ENCODE measurements around the gene CDC42EP1.

Gene CDC42EP1

DNA sequence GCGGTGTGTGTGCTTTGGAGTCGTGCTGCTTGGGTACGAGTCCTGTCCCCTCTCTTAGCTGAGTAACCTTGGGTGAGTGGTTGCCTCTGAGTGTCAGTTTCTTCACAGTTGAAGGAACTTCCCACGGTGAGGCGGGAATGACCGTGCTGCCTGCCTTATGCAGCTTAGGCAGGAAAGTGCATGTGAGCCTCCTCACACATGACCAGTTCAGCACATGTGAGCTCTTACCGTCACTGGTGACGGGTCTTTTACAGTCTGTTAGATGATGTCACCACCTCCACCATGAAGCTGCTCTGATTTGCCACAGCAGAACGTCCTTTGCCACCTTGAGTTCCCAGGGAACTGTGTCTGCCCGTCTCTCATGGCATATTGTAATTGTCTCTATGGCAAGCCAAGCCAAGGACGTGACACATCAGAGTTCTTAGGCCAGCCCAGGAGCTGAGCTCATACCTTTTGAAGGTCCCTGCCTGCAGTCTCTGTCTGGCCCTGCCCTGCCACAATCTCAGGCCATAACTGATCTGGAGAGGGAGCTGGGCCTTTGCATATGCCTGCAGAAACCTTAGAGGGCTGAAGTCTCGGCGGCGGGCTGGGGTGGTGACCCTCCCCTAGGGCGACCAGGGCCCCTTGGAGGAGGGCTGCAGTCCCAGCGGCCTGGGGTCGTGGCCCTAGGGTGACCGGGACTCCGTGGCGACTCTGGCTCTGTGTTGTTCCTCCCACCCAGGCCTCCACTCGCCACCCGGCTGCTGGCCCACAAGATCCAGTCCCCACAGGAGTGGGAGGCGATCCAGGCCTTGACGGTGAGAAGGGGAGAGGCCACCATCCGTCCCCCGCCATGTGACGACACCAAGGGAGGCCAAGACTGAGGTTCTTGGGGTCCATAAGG is 56.2 kb downstream of the CDC42EP1 start:
- DNase-seq = no peak

DNA sequence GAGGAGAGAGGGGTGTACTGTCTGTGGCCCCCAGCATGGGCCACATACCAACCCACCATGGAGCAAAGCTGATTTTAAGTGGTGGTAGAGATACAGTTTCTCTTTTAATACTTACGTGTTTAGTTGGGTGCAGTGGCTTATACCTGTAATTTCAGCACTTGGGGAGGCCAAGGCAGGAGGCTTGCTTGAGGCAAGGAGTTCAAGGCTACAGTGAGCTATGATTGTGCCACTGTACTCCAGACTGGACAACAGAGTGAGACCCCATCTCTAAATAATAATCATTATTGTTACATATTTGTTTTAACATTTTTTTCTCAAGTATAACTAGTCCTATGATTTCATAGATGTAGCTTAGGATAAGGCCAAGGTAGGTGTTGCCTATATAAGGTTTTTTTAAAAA is 57.2 kb downstream of the CDC42EP1 start:
- DNase-seq = no peak

DNA sequence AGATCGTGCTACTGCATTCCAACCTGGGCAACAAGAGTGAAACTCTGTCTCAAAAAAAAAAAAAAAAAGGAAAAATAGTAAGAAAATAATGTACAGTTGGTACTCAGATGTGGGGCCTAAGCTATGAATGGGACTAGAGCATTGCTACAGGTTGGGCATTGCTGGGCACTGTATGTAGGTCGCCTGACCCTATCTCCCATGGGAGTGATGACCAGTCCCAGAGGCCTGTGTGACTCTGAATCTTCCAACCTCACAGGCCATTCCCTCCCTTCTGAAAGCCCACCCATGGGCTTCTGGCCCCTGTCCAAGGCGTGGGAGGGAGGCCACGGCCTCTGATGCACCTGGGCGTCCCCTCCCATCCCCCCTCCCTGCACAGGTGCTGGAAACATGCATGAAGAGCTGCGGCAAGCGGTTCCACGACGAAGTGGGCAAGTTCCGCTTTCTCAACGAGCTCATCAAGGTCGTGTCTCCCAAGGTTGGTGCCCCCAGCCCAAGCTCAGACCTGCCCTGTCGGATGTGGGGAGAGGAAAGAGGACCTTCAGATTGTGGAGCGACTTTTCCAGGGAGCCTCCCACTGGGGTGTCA is 57.9 kb downstream of the CDC42EP1 start:
- DNase-seq = no peak

DNA sequence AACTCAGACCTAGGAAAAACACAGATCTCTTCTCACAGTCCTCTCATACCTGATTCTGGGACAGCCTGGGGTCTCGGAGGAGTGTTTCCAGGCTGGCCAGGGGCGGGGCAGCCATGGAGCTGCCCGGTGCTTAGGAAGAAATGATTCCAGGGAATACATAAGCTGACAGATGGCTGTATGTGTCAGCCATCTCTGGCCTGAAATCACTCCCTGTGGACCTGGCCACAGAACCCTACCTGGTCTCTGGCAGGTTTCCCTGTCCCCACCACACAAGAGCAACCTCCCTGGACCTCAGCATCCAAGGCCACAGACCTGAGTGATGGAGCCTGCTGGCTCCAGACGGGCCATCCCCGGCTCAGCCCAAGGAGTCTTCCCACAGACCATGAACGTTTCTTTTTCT is 58.4 kb downstream of the CDC42EP1 start:
- no peak for DNase-seq

All from CD4-positive, alpha-beta T cell treated with Interleukin-4 for 4 hours (primary cell).